Hematopoietic multipotent progenitor cell treated with erythropoietin and hydrocortisone succinate and interleukin-3 and kit ligand, for 4 days (in vitro differentiated cells): ENCODE results near the gene FA2H.

Experiments used
- DNase-seq: peaks from one replicate; pipeline ENCODE4 v3.0.0-alpha.2; 2015

FA2H gene

DNA sequence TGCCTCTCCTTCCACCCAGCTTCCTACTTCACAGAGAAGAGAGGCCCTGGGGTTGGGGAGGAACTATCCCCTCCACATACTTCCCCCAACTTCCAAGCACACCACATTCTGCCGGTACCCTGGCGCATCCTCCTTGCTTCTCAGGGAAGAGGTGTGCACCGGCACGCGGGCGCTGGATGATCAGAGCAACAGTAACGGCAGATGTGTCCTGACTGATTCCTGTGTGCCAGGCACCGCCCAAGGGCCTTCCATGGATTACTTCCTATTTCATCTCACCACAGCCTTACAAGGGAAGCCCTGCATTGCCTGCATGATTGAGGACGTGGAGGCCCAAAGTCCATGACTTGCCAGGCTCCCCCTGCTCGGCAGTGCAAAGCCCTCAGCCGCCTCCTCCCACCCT lies 52.9 kb downstream of the FA2H start:
- no peak for DNase-seq

- DNase-seq: peak; percentile 12
These were observed 54.0 kb downstream of the FA2H start for GRCh38 chr16:74720579-74720978.

DNA sequence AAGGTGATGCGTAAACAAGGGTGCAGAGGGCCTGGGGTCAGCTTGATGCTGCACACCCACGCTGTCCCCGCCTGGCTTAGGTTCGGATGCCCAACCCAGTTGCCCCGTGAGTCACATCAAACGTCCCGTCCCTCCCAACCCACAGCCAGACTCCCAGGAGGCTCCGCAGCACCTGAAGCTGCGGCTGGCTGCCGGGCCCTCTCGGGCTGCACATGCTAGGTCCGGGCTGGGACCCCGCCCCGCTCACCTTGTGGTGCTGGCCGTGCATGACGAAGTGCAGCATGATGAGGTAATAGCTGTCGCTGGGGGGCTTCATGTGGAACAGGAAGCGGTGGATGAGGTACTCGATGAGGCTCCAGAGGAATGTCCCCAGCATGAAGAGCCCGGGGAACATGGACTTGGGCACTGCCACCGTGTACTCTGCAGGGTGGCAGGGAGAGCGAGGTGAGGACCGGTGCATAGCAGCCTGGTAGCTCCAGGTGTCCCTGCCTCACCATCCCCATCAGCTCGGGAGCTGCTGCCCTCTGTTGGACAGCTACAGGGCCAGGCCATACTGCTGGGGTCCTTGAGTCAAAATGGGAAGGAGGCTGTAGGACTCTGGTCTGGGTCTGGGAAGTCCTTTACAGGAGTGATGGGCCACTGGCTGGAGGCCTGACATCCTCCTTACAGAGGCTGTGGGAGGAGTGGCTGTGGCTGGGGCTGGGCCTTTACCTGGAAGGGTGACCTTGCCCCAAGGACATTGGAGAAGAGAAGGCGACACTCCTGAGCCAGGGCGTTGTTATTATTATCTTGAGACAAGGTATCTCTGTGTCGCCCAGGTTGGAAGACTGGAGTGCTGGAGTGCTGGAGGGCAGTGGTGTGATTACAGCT lies 55.6 kb downstream of the FA2H start:
- DNase-seq: no peak

GRCh38 chr16:74718140-74718539 lies 56.5 kb downstream of the FA2H start:
- DNase-seq: no peak

DNA sequence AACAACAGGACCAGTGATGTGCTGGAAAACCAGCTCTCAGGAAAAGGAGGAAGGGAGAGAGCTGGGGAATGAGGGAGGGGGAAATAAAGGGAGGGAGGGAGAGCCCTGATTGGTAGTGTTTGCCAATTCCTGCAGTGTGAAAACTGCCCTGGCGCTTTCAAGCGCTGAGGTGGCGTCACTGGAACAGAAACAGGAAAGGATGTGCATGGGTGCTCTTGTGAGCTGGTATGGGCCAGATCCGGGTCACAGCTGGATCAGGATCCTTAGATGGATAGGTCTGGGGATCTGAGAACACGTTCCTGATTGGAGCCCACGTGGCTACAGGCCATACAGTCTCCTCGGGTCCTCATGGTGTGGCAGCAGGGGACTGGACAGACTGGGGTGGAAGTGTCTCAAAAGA lies 57.3 kb downstream of the FA2H start:
- no peak for DNase-seq

GRCh38 chr16:74716355-74716754 lies 58.3 kb downstream of the FA2H start:
- DNase-seq: no peak

- DNase-seq: no peak
These were observed 60.7 kb downstream of the FA2H start for GRCh38 chr16:74713876-74714275.

GRCh38 chr16:74713325-74713724 lies 61.3 kb downstream of the FA2H start:
- DNase-seq: no peak

- DNase-seq: no peak
These were observed 62.7 kb downstream of the FA2H start for GRCh38 chr16:74711938-74712337.

DNA sequence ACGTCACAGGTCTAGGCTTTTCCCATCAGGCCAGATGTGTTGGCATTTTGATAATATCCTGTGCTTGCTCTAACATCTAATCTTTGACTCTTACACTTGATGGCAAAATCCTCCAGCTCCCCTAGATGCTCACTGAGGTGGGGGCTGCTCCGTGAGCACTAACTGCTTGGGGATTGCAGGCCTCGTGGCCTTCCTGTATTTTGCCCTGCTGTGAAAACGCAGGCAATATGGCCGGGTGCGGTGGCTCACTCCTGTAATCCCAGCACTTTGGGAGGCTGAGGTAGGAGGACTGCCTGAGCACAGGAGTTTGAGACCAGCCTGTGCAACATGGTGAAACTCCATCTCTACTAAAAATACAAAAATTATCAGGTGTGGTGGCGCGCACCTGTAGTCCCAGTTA lies 64.2 kb downstream of the FA2H start:
- DNase-seq: no peak

DNA sequence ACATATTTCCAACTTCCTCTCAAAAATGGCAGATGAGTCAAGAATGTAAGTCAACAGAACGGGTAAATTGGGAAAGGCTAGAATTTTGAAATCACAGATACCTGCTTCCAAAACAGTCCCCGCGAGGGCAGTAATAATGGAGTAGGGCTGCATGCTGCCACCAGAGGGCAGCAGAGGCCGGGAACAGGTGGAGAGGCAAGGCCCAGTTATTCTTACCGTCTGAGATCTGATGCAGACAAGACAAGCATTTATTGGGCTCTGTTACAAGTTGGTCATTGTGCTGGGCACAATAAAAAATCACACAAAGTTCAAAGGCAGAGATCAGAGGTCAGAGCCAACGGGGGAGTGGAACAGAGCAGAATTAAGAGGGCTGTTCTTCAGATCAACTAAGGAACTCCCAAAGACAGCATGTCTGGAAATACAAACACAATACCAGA lies 65.2 kb downstream of the FA2H start:
- peak; percentile 89 for DNase-seq

GRCh38 chr16:74700438-74701225 lies 74.0 kb downstream of the FA2H start, which contains the start of gene MLKL:
Gene MLKL, minus strand, starts transcription at chr16:74700862. Its CDS starts 5,105 bp downstream, at chr16:74695757.
- peak; percentile 87 for DNase-seq

DNA sequence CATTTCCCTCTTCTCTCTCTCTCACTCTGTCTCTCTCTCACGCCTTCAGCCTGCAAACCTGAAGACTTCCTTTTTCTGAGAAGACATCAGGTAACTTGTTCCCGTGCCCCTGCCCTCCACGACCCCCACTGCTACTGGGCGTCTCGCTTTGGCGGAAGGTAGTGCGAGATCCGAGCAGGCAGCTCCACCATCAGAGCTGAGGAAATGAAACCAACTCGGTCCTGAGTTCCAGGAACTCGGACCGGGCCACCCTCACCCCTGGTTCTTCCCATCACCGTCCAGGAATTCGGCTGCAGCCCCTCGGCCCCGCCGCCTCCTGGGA lies 74.5 kb downstream of the FA2H start:
- peak; percentile 53 for DNase-seq

GRCh38 chr16:74699666-74700065 lies 75.0 kb downstream of the FA2H start:
- peak; percentile 36 for DNase-seq

DNA sequence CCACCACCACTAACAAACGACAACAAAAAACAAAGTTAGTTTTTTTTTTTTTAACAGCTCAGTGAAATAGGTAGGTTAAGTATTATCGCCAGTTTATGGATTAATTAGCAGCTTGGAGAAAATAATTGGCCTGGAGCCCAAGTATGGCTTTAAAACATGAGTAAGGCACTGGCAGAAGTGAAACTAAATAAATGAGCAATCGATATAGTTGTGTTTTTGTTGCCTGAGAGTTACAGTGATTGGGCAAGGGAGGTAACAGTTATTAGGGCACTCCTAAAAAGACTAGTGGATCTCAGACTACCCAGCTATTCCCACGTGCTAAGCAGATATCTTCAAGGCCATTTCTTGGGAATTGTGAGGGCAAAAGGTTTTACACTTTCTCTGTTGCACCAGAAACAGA lies 76.4 kb downstream of the FA2H start:
- DNase-seq: no peak

- peak; percentile 96 for DNase-seq
These were observed 78.9 kb downstream of the FA2H start for GRCh38 chr16:74695450-74696422.

- no peak for DNase-seq
These were observed 83.3 kb downstream of the FA2H start for GRCh38 chr16:74691093-74691855.

GRCh38 chr16:74682556-74682955 lies 92.1 kb downstream of the FA2H start:
- DNase-seq: no peak

DNA sequence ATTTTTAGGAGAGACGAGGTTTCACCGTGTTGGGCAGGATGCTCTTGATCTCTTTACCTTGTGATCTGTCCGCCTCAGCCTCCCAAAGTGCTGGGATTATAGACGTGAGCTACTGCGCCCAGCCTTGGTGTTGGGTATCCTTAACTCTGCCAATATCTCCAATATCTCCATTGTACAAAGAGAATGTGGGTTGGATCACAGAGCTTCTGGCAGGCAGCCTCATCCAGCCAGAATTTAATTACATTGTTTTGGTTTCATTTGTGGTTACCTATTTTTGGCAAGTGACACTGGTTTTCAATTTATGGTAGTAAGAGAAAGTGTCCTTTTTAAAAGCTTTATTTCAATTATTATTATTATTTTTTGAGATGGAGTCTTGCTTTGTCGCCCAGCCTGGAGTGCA lies 93.9 kb downstream of the FA2H start:
- DNase-seq: no peak

DNA sequence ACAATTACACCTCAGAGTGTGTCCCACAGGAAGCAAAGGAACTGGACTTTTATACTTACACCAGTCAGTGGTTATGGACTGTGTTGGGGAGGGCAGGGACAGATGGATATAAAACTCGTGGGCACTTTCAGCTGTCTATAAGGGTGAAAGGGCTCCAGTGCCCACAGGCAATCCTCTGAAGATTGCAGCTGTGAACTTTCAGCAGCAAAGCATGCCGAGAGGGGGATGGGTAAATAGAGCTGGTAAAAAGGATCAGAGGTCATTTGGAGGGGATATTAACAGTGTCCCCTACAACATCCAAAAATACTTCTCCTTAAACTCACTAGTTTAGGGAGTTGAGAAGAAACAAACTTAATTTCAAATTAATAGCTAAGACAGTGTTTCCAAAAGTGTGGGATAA lies 94.6 kb downstream of the FA2H start:
- no peak for DNase-seq

- DNase-seq: no peak
These were observed 96.8 kb downstream of the FA2H start for GRCh38 chr16:74677868-74678267.

- DNase-seq: no peak
These were observed 100.7 kb downstream of the FA2H start for GRCh38 chr16:74673876-74674275.
